NCI-H2081 (cell line): ENCODE measurements around the gene HOXD3.

Experiments
- DNase-seq, 2 experiments: peaks; one replicate each; lab custom pipeline; 2025; lab: John Stamatoyannopoulos, UW

The HOXD3 gene

GRCh38 chr2:176149481-176149938, 7.6 kb upstream of the HOXD3 start:
- DNase-seq = no peak

- no peak for DNase-seq
Observed at GRCh38 chr2:176149939-176150583, 7.0 kb upstream of the HOXD3 start.

GRCh38 chr2:176150584-176151441, 6.3 kb upstream of the HOXD3 start:
- DNase-seq = no peak

- DNase-seq = peak in 1 of 2 experiments; percentile 59
Observed at GRCh38 chr2:176151442-176152287, 5.4 kb upstream of the HOXD3 start, which contains the start of gene HOXD4. HOXD4 (plus strand) TSS chr2:176151550; CDS start chr2:176151634, 84 bp downstream.

- peak in 1 of 2 experiments; percentile 65 for DNase-seq
Observed at GRCh38 chr2:176152350-176153181, 4.5 kb upstream of the HOXD3 start.

GRCh38 chr2:176154576-176155252, 2.4 kb upstream of the HOXD3 start:
- no peak for DNase-seq

GRCh38 chr2:176155356-176156044, 1.6 kb upstream of the HOXD3 start:
- peak in 1 of 2 experiments; percentile 21 for DNase-seq

- DNase-seq = peak in 1 of 2 experiments; percentile 33
Observed at GRCh38 chr2:176156301-176156806, 753 bp upstream of the HOXD3 start.

- peak; percentile 82 to 88 for DNase-seq
Observed at GRCh38 chr2:176157499-176158185, 535 bp downstream of the HOXD3 start.

GRCh38 chr2:176158186-176158591, 1.1 kb downstream of the HOXD3 start:
- DNase-seq = peak; percentile 74 to 77

GRCh38 chr2:176158855-176159662, 2.0 kb downstream of the HOXD3 start:
- DNase-seq = peak; percentile 38 to 67

- DNase-seq = no peak
Observed at GRCh38 chr2:176159663-176160250, 2.6 kb downstream of the HOXD3 start.

GRCh38 chr2:176160251-176160985, 3.3 kb downstream of the HOXD3 start:
- DNase-seq = no peak

GRCh38 chr2:176160986-176161824, 4.1 kb downstream of the HOXD3 start:
- DNase-seq = no peak

- no peak for DNase-seq
Observed at GRCh38 chr2:176161825-176162626, 4.9 kb downstream of the HOXD3 start.
